Nephron progenitor cell (in vitro differentiated cells): ENCODE measurements around the gene DPEP2.
"Not testable (repeated sequence)": the region's sequence is repeated elsewhere in the genome, so short reads cannot be mapped to it uniquely, and the experiment has no call there.

Experiments
- DNase-seq: peaks from one replicate; pipeline ENCODE4 v3.0.0; 2021
- H3K27ac Mint-ChIP-seq: 2 replicates; pipeline ENCODE4 v1.8.0; 2021; ENCODE audit warnings: mild to moderate bottlenecking, moderate library complexity, mixed read lengths
- H3K27me3 Mint-ChIP-seq: 2 replicates; pipeline ENCODE4 v1.8.0; 2021; ENCODE audit warnings: mild to moderate bottlenecking, low read depth, mixed read lengths; ENCODE audit not compliant: poor library complexity
- H3K36me3 Mint-ChIP-seq: 2 replicates; pipeline ENCODE4 v1.8.0; 2021; ENCODE audit warnings: low read depth, mixed read lengths
- H3K4me1 Mint-ChIP-seq: 2 replicates; pipeline ENCODE4 v1.8.0; 2021; ENCODE audit warnings: mixed read lengths
- H3K4me3 Mint-ChIP-seq: 2 replicates; pipeline ENCODE4 v1.8.0; 2021; ENCODE audit warnings: mild to moderate bottlenecking, moderate library complexity, mixed read lengths
- H3K9me3 Mint-ChIP-seq: 2 replicates; pipeline ENCODE4 v1.8.0; 2021; ENCODE audit warnings: mild to moderate bottlenecking, moderate library complexity, mixed read lengths
- TF ChIP-seq, protein P1 (sequence below): fragments of 200-600 bp; sonication (generic); IDR thresholded peaks from 2 replicates; pipeline ENCODE4 v1.5.0; 2021; ENCODE audit warnings: antibody characterized with exemption

The DPEP2 gene

DNA sequence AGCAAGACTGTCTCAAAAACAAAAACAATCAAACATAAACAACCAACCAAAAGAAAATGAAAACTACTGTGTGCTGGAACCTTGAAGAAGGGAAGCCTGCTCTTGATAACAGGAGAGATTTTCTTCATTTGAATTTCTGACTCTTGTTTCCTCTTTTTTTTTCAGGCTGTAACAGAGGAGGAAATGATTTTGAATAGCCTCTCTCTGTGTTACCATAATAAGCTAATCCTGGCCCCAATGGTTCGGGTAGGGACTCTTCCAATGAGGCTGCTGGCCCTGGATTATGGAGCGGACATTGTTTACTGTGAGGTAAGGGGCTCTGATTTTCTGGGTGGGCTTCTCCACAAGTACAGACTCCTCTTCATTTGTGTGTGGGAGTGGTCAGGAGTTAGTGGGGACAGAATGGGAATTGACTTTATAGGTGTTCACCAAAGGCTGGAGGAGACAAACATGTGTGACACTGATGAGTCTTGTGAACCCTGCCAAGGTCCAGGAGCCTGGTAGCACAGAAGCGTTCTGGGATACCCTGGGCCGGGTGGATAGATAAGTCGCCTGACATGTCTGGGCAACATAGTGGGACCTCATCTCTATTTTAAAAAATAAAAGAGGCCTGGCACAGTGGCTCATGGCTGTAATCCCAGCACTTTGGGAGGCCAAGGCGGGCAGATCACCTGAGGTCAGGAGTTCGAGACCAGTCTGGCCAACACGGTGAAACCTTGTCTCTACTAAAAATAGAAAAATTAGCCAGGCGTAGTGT lies 38.7 kb upstream of the DPEP2 start:
- TF ChIP-seq, protein P1, sequence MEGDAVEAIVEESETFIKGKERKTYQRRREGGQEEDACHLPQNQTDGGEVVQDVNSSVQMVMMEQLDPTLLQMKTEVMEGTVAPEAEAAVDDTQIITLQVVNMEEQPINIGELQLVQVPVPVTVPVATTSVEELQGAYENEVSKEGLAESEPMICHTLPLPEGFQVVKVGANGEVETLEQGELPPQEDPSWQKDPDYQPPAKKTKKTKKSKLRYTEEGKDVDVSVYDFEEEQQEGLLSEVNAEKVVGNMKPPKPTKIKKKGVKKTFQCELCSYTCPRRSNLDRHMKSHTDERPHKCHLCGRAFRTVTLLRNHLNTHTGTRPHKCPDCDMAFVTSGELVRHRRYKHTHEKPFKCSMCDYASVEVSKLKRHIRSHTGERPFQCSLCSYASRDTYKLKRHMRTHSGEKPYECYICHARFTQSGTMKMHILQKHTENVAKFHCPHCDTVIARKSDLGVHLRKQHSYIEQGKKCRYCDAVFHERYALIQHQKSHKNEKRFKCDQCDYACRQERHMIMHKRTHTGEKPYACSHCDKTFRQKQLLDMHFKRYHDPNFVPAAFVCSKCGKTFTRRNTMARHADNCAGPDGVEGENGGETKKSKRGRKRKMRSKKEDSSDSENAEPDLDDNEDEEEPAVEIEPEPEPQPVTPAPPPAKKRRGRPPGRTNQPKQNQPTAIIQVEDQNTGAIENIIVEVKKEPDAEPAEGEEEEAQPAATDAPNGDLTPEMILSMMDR, result no peak
- Mint-ChIP-seq H3K9me3 (no peaks in the 10 kb centered on the region), H3K4me1 (no peaks in the 10 kb centered on the region), H3K27ac (peak overlapping the region; percentile 47), H3K36me3 (peaks cover 27% of the 10 kb centered on the region), H3K4me3 (no peak overlapping the region), H3K27me3 (no peaks in the 10 kb centered on the region)
- no peak for DNase-seq

DNA sequence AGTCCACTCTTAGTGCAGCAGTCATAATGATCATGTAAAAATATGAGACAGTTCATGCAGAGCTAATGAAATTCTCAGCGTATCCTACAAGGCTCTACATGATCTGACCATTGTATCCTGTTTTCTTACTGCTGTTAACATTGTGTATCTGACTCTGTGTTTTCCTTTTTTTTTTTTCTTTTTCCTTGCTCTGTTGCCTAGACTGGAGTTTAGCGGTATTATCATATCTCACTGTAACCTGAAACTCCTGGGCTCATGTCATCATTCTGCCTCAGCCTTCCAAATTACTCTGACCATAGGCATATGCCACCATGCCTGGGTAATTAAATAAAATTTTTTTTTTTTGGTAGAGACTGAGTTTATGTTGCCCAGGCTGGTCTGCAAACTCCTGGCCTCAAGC lies 35.9 kb upstream of the DPEP2 start:
- H3K4me1 Mint-ChIP-seq, result no peaks in the 10 kb centered on the region

DNA sequence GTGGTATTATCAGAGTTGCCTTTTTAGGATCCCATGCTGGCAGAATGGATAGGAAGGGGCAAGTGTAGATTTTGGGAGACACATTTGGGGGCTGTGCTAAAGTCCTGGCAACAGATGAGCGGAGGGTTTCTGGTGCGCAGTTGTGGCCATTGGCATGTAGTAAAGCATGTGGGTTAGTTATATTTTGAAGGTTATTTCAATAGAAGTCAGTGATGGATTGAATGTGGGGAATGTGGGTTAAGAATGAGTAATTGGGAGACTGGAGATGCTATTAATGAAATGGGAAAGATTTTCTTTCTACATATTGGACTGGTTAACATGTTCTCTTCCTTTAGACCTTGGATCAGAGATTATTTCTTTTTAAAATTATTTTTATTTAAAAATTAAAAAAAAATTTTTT lies 33.8 kb upstream of the DPEP2 start:
- Mint-ChIP-seq H3K27me3 (no peaks in the 10 kb centered on the region), H3K9me3 (no peaks in the 10 kb centered on the region), H3K36me3 (peaks cover 10% of the 10 kb centered on the region), H3K4me3 (no peak overlapping the region), H3K27ac (no peak overlapping the region), H3K4me1 (no peaks in the 10 kb centered on the region)
- TF ChIP-seq, protein P1, result no peak
- no peak for DNase-seq

More for the DNA sequence above, 35.9 kb upstream of the DPEP2 start:
- Mint-ChIP-seq H3K36me3 (peaks cover 23% of the 10 kb centered on the region), H3K27me3 (no peaks in the 10 kb centered on the region), H3K9me3 (no peaks in the 10 kb centered on the region), H3K4me3 (no peak overlapping the region), H3K27ac (no peak overlapping the region)
- TF ChIP-seq, protein P1, result no peak
- no peak for DNase-seq

DNA sequence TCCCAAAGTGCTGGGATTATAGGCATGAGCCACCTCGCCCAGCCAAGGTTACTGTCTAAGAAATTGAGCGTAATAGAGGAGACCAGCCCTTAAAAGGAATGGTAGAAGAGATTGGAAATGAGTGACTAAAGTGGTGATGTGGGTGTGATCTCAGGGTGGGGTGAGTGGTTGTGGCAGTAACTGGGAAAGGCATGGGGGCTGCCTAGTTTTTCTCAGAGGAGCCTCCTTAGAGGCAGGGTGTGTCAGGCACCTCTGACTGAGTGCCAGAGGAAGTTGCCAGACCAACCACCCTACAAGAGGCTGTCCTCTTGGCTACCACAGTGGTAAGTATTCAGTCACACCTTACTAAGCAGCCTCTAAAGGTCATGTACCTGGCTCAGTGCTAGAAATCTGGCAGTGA lies 32.7 kb upstream of the DPEP2 start:
- Mint-ChIP-seq H3K9me3 (no peaks in the 10 kb centered on the region), H3K4me1 (no peaks in the 10 kb centered on the region), H3K36me3 (peaks cover 16% of the 10 kb centered on the region), H3K27ac (peak overlapping the region; percentile 75), H3K27me3 (no peaks in the 10 kb centered on the region), H3K4me3 (no peak overlapping the region)
- TF ChIP-seq, protein P1, result no peak
- no peak for DNase-seq

DNA sequence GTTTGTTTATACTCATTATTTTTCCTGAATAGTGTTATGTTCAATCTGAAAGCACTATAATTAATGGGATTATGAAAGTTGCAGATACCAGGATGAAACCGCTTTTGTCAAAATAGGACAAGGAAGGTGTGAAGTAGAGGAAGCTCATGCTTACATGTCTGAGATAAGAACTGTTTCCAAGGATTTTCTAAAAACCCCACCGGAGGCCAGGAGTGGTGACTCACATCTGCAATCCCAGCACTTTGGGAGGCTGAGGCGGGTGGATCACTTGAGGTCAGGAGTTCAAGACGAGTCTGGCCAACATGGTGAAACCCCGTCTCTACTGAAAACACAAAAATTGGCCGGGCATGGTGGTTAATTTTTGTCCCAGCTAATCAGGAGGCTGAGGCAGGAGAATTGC lies 30.8 kb upstream of the DPEP2 start:
- H3K27ac Mint-ChIP-seq, H3K27me3 Mint-ChIP-seq, DNase-seq, H3K4me1 Mint-ChIP-seq, H3K4me3 Mint-ChIP-seq, H3K9me3 Mint-ChIP-seq: not testable (repeated sequence)
- H3K36me3 Mint-ChIP-seq, result peaks cover 24% of the 10 kb centered on the region

DNA sequence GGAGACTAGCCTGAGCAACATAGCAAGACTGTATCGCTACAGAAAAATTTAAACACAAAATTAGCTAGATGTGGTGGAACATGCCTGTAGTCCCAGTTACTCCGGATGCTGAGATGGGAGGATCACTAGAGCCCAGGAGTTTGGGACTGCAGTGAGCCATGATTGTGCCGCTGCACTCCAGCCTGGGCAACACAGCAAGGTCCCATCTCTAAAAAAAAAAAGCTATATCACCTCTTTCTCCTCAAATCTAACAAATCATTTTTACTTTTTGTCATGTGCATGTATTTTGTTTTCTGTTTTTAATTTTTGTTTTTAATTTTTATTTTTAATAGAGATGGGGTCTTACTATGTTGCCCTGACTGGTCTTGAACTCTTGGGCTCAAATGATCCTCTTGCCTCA lies 29.7 kb upstream of the DPEP2 start:
- Mint-ChIP-seq H3K36me3 (peaks cover 24% of the 10 kb centered on the region), H3K4me3 (no peak overlapping the region), H3K4me1 (peaks cover 6% of the 10 kb centered on the region), H3K27ac (no peak overlapping the region), H3K27me3 (no peaks in the 10 kb centered on the region), H3K9me3 (no peaks in the 10 kb centered on the region)
- TF ChIP-seq, protein P1, result no peak
- DNase-seq, result no peak
